NCI-H526 treated with DMSO at 0.1 percent for 48 hours (cell line): ENCODE data around the gene KIAA1549.

Experiments
- DNase-seq: peaks from one replicate; lab custom pipeline; 2025; lab: John Stamatoyannopoulos, UW

KIAA1549 gene

GRCh38 chr7:138907201-138907847 is 73.9 kb downstream of the KIAA1549 start:
- DNase-seq, result no peak

DNA sequence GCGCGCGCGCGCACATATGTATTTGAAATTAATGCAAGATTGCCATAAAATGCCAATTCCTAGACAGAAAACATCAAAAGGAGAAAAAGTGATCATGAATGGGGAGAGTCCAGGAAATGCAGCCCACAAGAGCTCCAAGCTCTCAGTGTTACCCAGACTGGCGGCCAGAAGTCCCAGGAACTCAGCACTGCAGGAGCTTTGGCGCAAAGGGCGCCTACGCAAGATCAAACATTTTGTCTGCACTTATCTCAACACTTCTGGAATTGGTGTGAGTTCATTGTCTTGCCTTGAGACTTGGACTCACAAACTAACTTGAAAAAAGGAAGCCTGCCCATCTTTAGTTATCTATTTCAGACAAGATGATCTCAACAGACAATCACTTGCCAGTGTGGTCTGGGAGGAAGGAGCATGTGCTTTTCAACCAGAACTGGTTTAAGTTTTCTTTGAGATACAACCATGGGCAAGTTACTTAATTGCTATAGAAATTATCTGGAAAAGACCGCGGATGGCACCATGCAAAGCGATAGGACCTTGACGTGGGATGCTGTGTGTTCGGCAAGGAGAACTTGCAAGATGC is 77.2 kb downstream of the KIAA1549 start:
- no peak for DNase-seq

DNA sequence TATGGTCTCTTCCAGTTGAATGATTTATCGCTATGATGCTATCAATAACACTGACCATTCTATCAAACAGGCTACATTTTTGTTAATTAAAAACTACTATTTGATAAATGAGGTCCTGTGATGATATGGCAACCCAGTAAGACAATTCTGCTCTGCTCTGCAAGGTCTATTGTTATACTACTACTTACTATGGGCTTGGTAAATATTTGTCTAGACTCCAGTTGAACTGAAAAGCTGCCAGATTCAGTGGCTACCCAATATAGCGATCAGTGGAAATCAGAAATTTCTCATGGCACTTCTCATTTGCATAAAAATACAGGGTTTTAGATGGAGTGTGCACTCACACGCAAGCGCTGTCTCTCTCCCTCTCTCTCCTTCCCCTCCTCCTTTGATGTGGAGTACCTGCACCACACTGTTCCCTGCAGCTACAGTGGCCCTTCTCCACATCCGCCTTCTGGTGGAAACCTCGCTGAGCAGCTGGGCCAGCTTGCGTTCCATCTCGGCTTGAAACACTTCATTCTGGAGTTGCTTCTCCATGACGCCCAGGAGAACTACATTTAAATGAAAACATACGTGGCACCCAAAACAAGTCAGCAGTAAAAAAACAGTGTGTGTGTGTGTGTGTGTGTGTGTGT is 77.9 kb downstream of the KIAA1549 start:
- no peak for DNase-seq

- no peak for DNase-seq
Measured at GRCh38 chr7:138902161-138902560, 79.0 kb downstream of the KIAA1549 start.

GRCh38 chr7:138900035-138900828 is 81.0 kb downstream of the KIAA1549 start:
- no peak for DNase-seq

DNA sequence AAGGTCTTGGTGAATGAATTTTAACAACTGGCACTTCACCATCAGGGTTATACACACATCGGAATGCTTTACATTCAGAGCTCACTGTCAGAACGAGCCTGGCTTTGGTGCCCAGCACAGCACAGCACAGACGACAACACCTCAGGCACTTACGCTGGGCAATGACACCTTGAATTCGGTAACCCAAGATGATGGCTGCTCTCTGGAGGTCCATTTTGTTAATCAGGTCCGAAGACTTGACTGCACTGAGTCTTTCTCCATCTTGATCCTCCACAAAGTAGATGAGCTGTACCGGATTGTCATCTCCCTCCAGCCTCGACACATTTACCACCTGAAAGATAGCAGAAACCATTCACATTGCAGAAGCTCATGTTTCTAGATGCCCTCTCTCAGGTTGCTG is 82.4 kb downstream of the KIAA1549 start:
- DNase-seq, result no peak

DNA sequence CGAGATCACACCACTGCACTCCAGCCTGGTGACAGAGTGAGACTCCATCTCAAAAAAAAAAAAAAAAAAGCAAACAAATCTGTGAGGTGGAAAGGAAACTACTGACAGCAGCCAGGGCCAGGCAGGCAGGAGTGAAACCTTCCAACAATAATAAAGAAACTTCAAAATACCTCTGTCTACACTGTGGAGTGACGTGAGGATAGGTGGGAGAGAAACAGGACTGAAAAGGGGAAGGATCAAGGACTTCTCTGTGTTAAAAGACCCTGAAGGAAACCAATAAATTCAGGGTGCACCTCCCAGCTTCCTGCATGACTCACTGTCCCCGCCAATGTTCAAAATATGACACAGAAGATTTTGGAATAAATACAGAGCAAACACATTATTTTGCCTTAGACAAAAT is 82.9 kb downstream of the KIAA1549 start:
- DNase-seq, result no peak

DNA sequence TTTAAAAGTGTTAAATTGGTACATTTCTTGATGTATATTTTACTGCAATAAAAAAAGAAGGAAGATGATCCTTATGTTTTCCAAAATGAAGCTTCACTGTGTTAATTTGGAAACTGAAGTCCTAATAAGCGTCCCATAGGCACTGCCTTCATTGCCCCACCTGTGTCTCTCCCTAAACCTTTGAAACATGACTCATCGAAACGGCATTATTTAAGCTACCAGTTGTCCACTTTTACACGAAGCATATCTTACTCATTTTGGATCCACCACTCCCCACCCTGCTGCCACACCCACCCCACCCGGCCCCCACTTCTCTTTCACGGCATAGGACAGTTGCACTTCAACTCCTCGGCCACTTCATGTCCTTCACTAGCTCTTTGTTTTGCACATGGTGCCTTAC is 85.5 kb downstream of the KIAA1549 start:
- DNase-seq, result no peak

DNA sequence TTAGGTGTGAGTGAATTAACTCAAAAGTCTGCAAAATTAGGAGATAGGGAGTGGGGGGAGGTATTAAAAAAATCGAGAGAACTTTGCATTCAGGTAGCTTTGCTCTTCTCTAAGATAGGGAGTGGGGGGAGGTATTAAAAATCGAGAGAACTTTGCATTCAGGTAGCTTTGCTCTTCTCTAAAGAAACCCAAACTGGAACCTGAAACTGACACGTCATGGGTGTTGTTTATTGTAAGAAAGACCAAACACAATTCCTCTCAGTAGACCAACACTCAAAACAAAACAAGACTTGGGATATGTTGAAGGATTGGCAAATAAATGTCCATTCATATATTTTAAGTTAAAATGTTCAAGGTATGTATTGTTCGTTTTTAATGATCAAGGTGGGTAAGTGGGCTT is 87.9 kb downstream of the KIAA1549 start:
- no peak for DNase-seq

DNA sequence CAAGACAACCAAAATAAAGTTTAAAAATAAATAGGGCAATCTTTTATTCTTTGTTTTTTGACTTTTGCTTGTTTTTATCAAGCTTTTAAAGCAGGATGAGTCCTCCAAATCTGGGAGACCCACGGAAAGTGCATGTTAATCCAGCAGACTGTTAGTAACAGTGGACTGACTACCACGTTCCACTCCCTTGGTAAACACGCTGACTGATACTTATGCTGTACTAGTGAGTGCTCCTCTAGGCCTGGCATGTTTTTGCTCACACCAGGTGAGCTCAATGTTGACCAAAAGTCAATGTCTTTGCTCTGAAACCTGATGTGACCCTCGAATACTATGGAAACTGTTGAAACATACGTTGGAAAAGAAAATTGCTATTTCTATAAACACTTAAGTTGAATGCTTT is 88.4 kb downstream of the KIAA1549 start:
- DNase-seq, result no peak

DNA sequence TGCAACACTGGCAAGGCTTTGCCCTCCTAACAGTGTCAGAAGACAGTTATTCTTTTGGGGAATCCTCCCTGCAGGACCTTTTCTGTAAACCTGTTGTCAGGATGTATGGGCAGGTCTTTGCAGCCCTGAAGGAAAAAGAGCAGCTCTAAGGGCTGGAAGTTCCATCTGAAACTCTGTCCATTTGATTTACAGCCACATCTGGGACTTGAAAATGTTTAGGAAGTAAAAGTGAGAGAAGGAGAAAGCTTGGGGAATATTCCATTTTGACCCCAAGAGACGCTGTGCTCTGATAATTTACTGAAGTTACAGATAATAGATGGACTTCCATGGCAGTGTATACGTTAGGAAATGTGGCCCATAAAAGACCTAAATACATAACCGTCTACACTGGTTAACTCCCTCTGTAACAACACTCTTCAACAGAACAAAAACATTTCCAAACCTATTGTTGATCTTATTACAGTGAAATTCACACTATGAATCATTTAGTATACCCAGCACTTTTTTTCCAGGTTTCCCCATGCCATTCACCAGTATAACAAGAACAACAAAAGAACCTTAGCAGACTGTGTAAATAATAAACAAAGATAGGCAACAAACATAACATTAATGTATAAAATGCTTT is 89.1 kb downstream of the KIAA1549 start:
- DNase-seq, result no peak

- DNase-seq, result no peak
Measured at GRCh38 chr7:138891446-138891810, 89.8 kb downstream of the KIAA1549 start.

DNA sequence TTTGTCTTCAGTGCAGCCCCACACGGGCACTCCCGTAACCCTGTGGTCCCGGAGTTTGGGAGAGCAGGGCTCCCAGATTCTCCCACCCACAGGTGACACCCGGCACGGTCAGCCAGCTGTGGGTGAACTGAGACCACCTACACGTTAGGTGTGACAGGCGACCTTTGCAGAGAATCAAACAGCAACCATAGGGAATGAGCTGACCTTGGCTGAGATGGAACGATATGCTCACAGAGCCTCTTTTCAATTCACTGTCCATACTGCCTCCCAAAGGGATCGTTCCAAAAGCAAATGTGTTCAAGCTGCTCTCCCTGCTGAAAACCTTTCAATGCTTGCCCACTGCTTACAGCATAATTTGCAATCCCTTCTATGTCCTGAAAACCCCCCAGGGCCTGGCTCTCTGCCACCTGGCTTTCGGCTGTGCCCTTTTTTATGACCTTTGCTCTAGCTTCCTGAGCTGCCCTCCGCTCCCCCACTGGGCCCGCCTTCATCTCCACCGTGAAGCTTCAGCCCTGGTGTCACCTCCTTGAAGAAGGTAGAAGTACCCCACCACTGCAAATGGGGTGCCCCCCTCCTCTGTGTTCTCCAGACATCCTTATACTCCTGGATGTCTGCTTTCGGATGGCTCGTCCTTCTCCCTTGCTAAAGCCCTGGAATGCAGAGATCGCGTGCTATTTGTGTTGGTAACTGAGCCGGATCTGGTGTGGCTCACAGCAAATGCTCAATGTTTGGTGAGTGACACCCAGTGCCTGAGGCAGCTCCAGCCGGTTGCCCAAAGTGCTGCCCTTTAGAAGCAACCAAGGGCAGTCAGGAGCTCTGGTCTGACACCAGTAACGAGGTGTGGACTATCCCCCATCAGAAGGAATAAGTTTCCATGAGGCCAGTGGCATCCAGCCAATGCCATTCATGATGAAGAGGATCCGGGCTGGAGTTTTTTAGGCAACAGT is 90.4 kb downstream of the KIAA1549 start:
- DNase-seq, result no peak

GRCh38 chr7:138889582-138890498 is 91.3 kb downstream of the KIAA1549 start:
- DNase-seq, result no peak

DNA sequence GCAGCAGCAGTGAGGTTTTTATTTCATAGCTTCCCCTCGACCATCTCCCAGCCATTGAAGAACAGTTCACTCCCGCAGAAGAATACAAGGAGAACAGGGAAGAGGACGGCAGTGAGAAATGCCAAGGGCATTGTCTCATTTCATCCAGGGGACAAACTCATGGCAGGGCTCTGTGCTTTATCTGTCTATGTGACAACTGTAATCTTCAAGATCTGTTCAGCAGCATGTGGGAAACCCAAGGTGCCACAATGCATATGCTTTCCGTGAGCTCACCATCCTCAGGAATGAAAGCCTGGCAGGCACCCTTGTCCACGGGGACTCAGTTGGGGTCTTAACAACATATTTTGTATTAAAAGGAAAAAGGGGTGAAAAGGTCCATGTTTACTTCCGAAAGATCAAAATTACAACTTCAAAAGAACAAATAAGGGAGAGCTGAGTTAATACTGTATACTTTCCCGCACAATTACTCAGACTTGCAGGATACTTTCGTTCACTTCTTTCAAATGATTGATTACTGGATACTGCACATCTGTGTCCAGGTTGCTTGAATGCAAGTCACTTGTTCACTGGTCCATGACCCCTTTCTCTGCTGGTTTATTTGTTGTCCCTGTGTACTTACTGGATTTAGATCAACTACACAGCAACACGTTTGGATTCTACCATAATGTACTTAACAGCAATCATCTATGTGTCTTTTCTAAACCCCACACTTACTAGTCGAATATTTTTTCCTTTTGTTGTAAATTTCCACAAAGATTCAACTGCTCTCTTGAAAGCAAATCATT is 93.1 kb downstream of the KIAA1549 start:
- no peak for DNase-seq

GRCh38 chr7:138887085-138887710 is 94.0 kb downstream of the KIAA1549 start:
- DNase-seq, result no peak

DNA sequence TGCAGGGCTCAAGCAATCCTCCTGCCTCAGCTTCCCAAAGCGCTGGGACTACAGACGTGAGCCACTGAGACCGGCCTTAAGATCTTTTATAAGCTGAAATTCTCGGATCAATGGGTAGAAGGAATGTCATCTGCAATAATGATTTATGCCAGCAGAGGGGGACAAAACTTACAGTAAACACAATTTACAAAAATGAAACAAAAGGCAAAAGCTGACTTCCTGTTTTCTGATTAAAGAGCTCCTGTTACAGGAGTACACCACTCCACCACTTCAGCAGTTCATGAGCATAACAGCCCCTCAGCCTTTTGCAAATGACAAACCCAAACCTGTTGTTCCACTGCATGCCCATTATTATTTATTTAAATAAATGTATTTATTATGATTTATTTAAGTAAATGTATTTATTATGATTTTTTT is 94.7 kb downstream of the KIAA1549 start:
- DNase-seq, result peak; percentile 18

- DNase-seq, result no peak
Measured at GRCh38 chr7:138885383-138886147, 95.6 kb downstream of the KIAA1549 start.
